ENCODE results near the gene TRPM1.

The TRPM1 gene

GRCh38 chr15:31027910-31028578, 73.5 kb downstream of the TRPM1 start (continued):
- TF ChIP-seq ZBTB11 (tag by site-specific recombination; conservative IDR thresholded peaks at IDR 0.05; ENCODE audit: low read depth) (no peak), ZFP41 (tag by site-specific recombination; IDR thresholded peaks at IDR 0.05; ENCODE audit: borderline replicate concordance) (no peak), ZNF132 (tag by site-specific recombination; IDR thresholded peaks at IDR 0.05; ENCODE audit: borderline replicate concordance) (no peak)

GRCh38 chr15:31025996-31026395, 75.5 kb downstream of the TRPM1 start:
- Histone ChIP-seq H3K27ac (ENCODE audit: extremely low read depth, low read depth, low read length) (no peak overlapping the region), H3K4me3 (ENCODE audit: low read depth, low read length) (no peak overlapping the region), H3K36me3 (ENCODE audit: control insufficient read depth in 2 of 2, insufficient read depth in 1 of 2, low read length in 2 of 2) (no peaks in the 10 kb centered on the region), H3K9me3 (ENCODE audit: control insufficient read depth, insufficient read depth, low read depth, low read length) (no peaks in the 10 kb centered on the region), H3K4me1 (ENCODE audit: control insufficient read depth, insufficient read depth, low read length) (no peaks in the 10 kb centered on the region)
- CTCF ChIA-PET: no interaction called here
- POLR2A ChIA-PET: no interaction called here
- TF ChIP-seq BCL11A (tag by site-specific recombination; IDR thresholded peaks at IDR 0.05; ENCODE audit: low read depth): no peak
- TF ChIP-seq PRDM10 (tag by site-specific recombination; IDR thresholded peaks at IDR 0.05): no peak
- TF ChIP-seq ZNF623 (tag by site-specific recombination; IDR thresholded peaks at IDR 0.05): no peak
- no peak for TF ChIP-seq ZNF48 (tag by site-specific recombination; IDR thresholded peaks at IDR 0.05)
- no peak for TF ChIP-seq KLF9 (tag by site-specific recombination; IDR thresholded peaks at IDR 0.05; ENCODE audit: low read depth)
- no peak for TF ChIP-seq ZNF398 (tag by site-specific recombination; IDR thresholded peaks at IDR 0.05)
- TF ChIP-seq SCRT2 (tag by site-specific recombination; IDR thresholded peaks at IDR 0.05): no peak
- no peak for TF ChIP-seq ZNF660 (tag by site-specific recombination; IDR thresholded peaks at IDR 0.05)
- no peak for TF ChIP-seq ZNF621 (tag by site-specific recombination; IDR thresholded peaks at IDR 0.05)
- TF ChIP-seq ZNF335 (tag by site-specific recombination; conservative IDR thresholded peaks at IDR 0.05): no peak
- TF ChIP-seq YY1 (tag by site-specific recombination; IDR thresholded peaks at IDR 0.05): no peak
- no peak for TF ChIP-seq GLI2 (tag by site-specific recombination; IDR thresholded peaks at IDR 0.05; ENCODE audit: borderline replicate concordance, low read depth)
- no peak for TF ChIP-seq ZNF777 (tag by site-specific recombination; IDR thresholded peaks at IDR 0.05; ENCODE audit: borderline replicate concordance)
- TF ChIP-seq ZNF354C (tag by site-specific recombination; IDR thresholded peaks at IDR 0.05; ENCODE audit: borderline replicate concordance, low read depth): no peak
- no peak for TF ChIP-seq YY2 (tag by site-specific recombination; IDR thresholded peaks at IDR 0.05)
- no peak for TF ChIP-seq ZNF596 (tag by site-specific recombination; IDR thresholded peaks at IDR 0.05)
- no peak for TF ChIP-seq ZNF768 (tag by site-specific recombination; IDR thresholded peaks at IDR 0.05)
- no peak for TF ChIP-seq ZSCAN23 (tag by site-specific recombination; IDR thresholded peaks at IDR 0.05)
- TF ChIP-seq ZNF645 (tag by site-specific recombination; IDR thresholded peaks at IDR 0.05): no peak
